Measurements from ENCODE around the gene PARP11.

DNA sequence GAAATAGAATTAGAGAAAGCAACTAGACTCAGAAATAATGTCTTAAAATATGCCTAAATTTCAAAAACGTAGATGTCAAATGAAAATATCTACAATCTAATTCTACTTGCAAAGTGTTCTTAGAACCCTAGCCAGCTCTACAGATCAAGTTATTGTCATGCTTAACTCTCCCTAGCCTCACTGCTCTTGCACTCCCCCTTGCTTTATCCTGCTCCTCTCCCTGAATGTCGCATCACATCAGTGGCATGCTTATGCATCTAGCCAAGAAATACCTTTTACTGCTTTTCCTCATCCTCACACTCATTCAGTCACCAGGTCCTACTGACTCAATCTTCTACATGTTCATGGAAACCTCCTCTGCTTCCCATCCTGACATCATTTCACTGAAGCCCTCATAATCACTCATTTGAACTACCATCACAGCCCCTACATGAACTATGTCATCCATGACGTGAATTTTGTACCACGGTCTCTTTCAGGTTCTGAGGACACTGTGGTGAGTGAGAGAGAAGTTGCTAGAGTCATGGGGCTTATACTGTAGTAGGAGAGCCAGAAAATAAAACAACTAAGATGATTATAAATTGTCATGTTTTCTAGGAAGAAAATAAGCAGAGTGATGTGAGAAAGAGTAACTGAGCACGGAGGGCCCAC is 97.7 kb downstream of the PARP11 start:
- TF ChIP-seq, protein P1, sequence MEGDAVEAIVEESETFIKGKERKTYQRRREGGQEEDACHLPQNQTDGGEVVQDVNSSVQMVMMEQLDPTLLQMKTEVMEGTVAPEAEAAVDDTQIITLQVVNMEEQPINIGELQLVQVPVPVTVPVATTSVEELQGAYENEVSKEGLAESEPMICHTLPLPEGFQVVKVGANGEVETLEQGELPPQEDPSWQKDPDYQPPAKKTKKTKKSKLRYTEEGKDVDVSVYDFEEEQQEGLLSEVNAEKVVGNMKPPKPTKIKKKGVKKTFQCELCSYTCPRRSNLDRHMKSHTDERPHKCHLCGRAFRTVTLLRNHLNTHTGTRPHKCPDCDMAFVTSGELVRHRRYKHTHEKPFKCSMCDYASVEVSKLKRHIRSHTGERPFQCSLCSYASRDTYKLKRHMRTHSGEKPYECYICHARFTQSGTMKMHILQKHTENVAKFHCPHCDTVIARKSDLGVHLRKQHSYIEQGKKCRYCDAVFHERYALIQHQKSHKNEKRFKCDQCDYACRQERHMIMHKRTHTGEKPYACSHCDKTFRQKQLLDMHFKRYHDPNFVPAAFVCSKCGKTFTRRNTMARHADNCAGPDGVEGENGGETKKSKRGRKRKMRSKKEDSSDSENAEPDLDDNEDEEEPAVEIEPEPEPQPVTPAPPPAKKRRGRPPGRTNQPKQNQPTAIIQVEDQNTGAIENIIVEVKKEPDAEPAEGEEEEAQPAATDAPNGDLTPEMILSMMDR (conservative IDR thresholded peaks at IDR 0.05): no peak
- TF ChIP-seq EZH2 (IDR thresholded peaks at IDR 0.05; ENCODE audit: low read depth): no peak
